ENCODE data around the gene SNAP23. TPM values are rescaled to one million over a fixed set of nuclear protein-coding genes. Genes with fewer than 3 reads are reported as not detected.

Gene SNAP23
- total RNA-seq, 1 experiment from 2014 or later = 92.2 TPM

DNA sequence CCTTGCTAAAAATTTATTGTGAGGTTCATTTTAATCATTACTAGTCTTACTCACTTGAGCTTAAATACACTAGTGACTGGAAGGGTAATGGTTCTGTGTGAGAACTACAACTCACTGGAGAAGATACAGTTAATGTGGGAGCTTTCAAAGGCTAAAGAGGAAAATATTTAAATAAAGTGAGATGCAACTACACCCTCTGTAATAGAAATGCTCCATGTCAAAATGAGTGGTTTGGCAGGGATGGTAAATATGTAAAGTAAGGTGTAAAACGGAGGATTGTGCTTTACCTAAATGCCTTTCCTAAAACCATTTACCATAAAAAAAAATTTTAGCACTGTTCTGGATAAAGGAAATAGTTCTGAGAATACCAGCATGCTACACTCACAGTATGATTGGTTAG lies 37.8 kb downstream of the SNAP23 start:
- no peaks in the 10 kb centered on the region for H3K9me3 Mint-ChIP-seq (ENCODE audit: unreplicated experiment)
- POLR2A ChIA-PET = no interaction called here
- intact Hi-C loops (cut with micrococcal nuclease; ENCODE audit: unreplicated experiment) = no loop called here
- DNase-seq = no peak
- no peaks in the 10 kb centered on the region for H3K27me3 Mint-ChIP-seq (ENCODE audit: insufficient read depth, unreplicated experiment)
- TF ChIP-seq, protein P1, sequence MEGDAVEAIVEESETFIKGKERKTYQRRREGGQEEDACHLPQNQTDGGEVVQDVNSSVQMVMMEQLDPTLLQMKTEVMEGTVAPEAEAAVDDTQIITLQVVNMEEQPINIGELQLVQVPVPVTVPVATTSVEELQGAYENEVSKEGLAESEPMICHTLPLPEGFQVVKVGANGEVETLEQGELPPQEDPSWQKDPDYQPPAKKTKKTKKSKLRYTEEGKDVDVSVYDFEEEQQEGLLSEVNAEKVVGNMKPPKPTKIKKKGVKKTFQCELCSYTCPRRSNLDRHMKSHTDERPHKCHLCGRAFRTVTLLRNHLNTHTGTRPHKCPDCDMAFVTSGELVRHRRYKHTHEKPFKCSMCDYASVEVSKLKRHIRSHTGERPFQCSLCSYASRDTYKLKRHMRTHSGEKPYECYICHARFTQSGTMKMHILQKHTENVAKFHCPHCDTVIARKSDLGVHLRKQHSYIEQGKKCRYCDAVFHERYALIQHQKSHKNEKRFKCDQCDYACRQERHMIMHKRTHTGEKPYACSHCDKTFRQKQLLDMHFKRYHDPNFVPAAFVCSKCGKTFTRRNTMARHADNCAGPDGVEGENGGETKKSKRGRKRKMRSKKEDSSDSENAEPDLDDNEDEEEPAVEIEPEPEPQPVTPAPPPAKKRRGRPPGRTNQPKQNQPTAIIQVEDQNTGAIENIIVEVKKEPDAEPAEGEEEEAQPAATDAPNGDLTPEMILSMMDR (IDR thresholded peaks at IDR 0.05; ENCODE audit: insufficient read depth in 1 of 2, low read depth in 1 of 2, low read length in 1 of 2, severe bottlenecking in 1 of 2, unreplicated experiment in 1 of 2) = no peak
- BruUV-seq (replicated peaks) = no TSS peak
- H3K4me1 Mint-ChIP-seq (ENCODE audit: low read depth, unreplicated experiment) = no peaks in the 10 kb centered on the region
- CTCF ChIA-PET = no interaction called here
- H3K4me3 ChIP-seq (ENCODE audit: low read depth, low read length) = no peak overlapping the region
- no peaks in the 10 kb centered on the region for H3K9me3 ChIP-seq
- H3K36me3 Mint-ChIP-seq (ENCODE audit: insufficient read depth, unreplicated experiment) = peaks cover 45% of the 10 kb centered on the region
- H3K27ac Mint-ChIP-seq (ENCODE audit: unreplicated experiment) = no peak overlapping the region
- H3K4me3 Mint-ChIP-seq (ENCODE audit: unreplicated experiment) = no peak overlapping the region
- H3K4me1 ChIP-seq = no peaks in the 10 kb centered on the region
- H3K27me3 ChIP-seq (replicated peaks; ENCODE audit: control insufficient read depth, insufficient read depth, low read length) = no peaks in the 10 kb centered on the region
- no peaks in the 10 kb centered on the region; the same call in 1 of the 2 replicates for H3K36me3 ChIP-seq (ENCODE audit: control insufficient read depth, insufficient read depth, low read length)

GRCh38 chr15:42544853-42545629 lies 49.6 kb downstream of the SNAP23 start:
- Histone ChIP-seq H3K36me3 (ENCODE audit: control insufficient read depth, insufficient read depth, low read length) (peaks cover 2% of the 10 kb centered on the region; the same call in 1 of the 2 replicates), H3K4me3 (ENCODE audit: low read depth, low read length) (no peak overlapping the region), H3K4me1 (no peaks in the 10 kb centered on the region), H3K27me3 (replicated peaks; ENCODE audit: control insufficient read depth, insufficient read depth, low read length) (no peaks in the 10 kb centered on the region), H3K9me3 (no peaks in the 10 kb centered on the region)
- no peak overlapping the region for H3K27ac Mint-ChIP-seq (ENCODE audit: unreplicated experiment)
- no peaks in the 10 kb centered on the region for H3K27me3 Mint-ChIP-seq (ENCODE audit: insufficient read depth, unreplicated experiment)
- ChIA-PET POLR2A (no interaction called here), CTCF (no interaction called here)
- TF ChIP-seq, protein P1 (IDR thresholded peaks at IDR 0.05; ENCODE audit: insufficient read depth in 1 of 2, low read depth in 1 of 2, low read length in 1 of 2, severe bottlenecking in 1 of 2, unreplicated experiment in 1 of 2) = no peak
- peaks cover 52% of the 10 kb centered on the region for H3K36me3 Mint-ChIP-seq (ENCODE audit: insufficient read depth, unreplicated experiment)
- no TSS peak for BruUV-seq (replicated peaks)
- intact Hi-C loops (cut with micrococcal nuclease; ENCODE audit: unreplicated experiment) = no loop called here
- no peak for DNase-seq
- H3K4me1 Mint-ChIP-seq (ENCODE audit: low read depth, unreplicated experiment) = peaks cover 28% of the 10 kb centered on the region
- no peaks in the 10 kb centered on the region for H3K9me3 Mint-ChIP-seq (ENCODE audit: unreplicated experiment)
- H3K4me3 Mint-ChIP-seq (ENCODE audit: unreplicated experiment) = no peak overlapping the region

DNA sequence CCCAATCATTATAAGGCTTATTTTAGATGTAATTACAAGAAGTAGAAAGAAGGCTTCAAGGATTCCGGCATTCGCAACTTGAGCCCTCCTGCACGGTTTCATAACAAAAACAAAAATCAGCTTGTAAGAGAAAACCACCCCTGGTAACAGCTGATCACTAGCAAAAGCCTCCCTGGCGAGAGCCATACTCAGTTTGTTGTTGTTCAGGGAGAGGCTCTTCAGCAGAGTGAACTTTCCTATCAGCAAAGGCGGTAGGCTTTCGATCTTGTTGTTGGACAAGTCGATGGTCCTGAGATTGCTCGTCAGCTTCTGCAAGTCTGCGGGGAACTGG lies 52.4 kb downstream of the SNAP23 start:
- TSS peak; percentile 54 for BruUV-seq (replicated peaks)
- Histone ChIP-seq H3K27me3 (replicated peaks; ENCODE audit: control insufficient read depth, insufficient read depth, low read length) (no peaks in the 10 kb centered on the region), H3K4me1 (no peaks in the 10 kb centered on the region), H3K4me3 (ENCODE audit: low read depth, low read length) (peak overlapping the region; percentile 97), H3K9me3 (no peaks in the 10 kb centered on the region), H3K36me3 (ENCODE audit: control insufficient read depth, insufficient read depth, low read length) (peaks cover 2% of the 10 kb centered on the region; the same call in 1 of the 2 replicates)
- peaks cover 28% of the 10 kb centered on the region for H3K4me1 Mint-ChIP-seq (ENCODE audit: low read depth, unreplicated experiment)
- intact Hi-C loops (cut with micrococcal nuclease; ENCODE audit: unreplicated experiment) = loop anchor here (1.0 to 2.0 kb wide), 2 partner anchors 27 to 53 kb away; partner anchors contain the start of genes SNAP23 and STARD9
- DNase-seq = no peak
- peaks cover 48% of the 10 kb centered on the region for H3K36me3 Mint-ChIP-seq (ENCODE audit: insufficient read depth, unreplicated experiment)
- peak overlapping the region; percentile 99 for H3K27ac Mint-ChIP-seq (ENCODE audit: unreplicated experiment)
- H3K27me3 Mint-ChIP-seq (ENCODE audit: insufficient read depth, unreplicated experiment) = no peaks in the 10 kb centered on the region
- TF ChIP-seq, protein P1 (IDR thresholded peaks at IDR 0.05; ENCODE audit: insufficient read depth in 1 of 2, low read depth in 1 of 2, low read length in 1 of 2, severe bottlenecking in 1 of 2, unreplicated experiment in 1 of 2) = no peak
- H3K9me3 Mint-ChIP-seq (ENCODE audit: unreplicated experiment) = no peaks in the 10 kb centered on the region
- CTCF ChIA-PET = interaction anchor here (1.1 kb wide), 1 partner anchor 44 kb away, joined by 4 read pairs; no protein-coding TSS in a partner anchor
- POLR2A ChIA-PET = interaction anchor here (0.5 to 1.6 kb wide), 6 partner anchors 27 to 279 kb away, joined by 3 to 8 read pairs (median 3); partner anchors contain the start of gene STARD9
- H3K4me3 Mint-ChIP-seq (ENCODE audit: unreplicated experiment) = peak overlapping the region; percentile 96

Measured in Caco-2 (cell line).